GM12864 (cell line): Measurements from ENCODE around the gene YPEL5.

ENCODE experiments used
- DNase-seq: peaks from one replicate; pipeline ENCODE4 v3.0.0-alpha.2; 2011; ENCODE audit warnings: low read depth
- H3K4me3 ChIP-seq: 2 replicates; pipeline ENCODE4 v1.5.1; 2011; ENCODE audit warnings: mild to moderate bottlenecking, low read depth, low read length, control low read depth
- TF ChIP-seq, protein P1 (sequence below): IDR thresholded peaks from 2 replicates; pipeline ENCODE4 v1.5.1; 2011; ENCODE audit warnings: low read depth, mild to moderate bottlenecking, moderate library complexity, low read length, control low read depth, inconsistent platforms; ENCODE audit errors: missing control alignments

The YPEL5 gene

DNA sequence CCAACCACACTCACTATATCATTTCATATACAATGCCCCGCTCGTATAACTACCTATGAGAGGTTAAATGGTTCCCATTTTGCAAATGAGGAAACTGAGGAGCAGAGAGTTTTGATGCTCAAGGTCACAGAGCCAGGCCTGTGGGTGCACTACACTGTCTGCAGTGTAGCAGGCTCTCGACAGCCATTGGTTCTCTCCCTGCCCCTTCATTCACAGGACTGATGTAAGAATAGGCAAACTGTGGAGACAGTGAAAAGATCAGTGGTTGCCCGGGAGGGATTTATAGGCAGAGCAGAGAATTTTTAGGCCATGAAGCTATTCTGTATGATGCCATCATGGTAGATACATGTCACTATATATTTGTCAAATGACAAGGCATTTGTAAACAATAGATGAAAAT lies 45.5 kb downstream of the YPEL5 start:
- TF ChIP-seq, protein P1, sequence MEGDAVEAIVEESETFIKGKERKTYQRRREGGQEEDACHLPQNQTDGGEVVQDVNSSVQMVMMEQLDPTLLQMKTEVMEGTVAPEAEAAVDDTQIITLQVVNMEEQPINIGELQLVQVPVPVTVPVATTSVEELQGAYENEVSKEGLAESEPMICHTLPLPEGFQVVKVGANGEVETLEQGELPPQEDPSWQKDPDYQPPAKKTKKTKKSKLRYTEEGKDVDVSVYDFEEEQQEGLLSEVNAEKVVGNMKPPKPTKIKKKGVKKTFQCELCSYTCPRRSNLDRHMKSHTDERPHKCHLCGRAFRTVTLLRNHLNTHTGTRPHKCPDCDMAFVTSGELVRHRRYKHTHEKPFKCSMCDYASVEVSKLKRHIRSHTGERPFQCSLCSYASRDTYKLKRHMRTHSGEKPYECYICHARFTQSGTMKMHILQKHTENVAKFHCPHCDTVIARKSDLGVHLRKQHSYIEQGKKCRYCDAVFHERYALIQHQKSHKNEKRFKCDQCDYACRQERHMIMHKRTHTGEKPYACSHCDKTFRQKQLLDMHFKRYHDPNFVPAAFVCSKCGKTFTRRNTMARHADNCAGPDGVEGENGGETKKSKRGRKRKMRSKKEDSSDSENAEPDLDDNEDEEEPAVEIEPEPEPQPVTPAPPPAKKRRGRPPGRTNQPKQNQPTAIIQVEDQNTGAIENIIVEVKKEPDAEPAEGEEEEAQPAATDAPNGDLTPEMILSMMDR, result no peak
- H3K4me3 ChIP-seq, result no peak overlapping the region
- DNase-seq, result no peak

DNA sequence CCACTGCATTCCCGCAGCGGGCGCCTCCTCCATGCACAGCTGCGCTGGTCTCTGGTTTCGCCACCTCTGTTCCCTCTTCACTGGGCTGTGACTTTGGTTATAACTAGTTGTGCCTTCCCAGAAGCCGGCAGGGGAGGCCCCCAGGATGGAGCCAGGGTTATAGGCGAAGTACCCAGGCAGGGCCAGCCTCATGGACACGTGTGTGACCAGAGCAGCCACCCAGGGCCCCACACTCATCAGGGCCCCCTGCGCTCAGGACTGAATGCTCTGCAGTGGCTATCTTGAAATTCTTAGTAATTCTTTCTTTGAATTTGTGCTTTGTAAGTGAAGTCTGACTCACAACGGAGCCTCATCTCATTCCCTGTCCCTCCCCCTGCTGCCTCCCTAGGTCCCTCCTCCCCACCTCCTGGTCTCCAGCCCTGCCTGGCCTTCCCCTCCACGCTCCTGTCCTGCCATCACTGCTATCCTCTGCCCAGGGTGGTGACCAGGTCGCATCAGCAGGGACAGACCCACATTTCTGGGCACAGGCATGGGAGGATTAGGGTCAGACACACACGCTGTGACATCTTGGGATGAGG lies 46.4 kb downstream of the YPEL5 start:
- TF ChIP-seq, protein P1, result no peak
- no peak for DNase-seq
- H3K4me3 ChIP-seq, result no peak overlapping the region

DNA sequence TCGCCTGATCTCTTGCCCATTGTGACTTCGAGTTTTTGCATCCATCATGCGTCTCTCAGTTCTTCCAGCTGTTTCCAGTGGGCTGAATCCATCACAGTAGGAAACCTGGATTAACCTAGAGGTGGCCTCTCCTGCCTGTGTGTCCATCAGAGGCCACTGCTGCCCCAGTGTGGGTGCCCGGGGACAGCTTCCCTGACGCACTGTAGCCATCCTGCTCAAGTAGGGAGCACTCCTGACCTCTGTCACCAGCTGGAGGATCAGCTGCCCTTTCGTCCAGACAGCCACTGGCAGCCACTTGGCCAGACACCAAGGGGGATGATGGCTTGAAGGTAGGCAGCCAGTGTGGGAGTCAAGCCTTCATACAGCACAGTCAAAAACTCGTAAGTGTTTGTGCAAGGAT lies 47.6 kb downstream of the YPEL5 start:
- DNase-seq, result no peak
- TF ChIP-seq, protein P1, result no peak

DNA sequence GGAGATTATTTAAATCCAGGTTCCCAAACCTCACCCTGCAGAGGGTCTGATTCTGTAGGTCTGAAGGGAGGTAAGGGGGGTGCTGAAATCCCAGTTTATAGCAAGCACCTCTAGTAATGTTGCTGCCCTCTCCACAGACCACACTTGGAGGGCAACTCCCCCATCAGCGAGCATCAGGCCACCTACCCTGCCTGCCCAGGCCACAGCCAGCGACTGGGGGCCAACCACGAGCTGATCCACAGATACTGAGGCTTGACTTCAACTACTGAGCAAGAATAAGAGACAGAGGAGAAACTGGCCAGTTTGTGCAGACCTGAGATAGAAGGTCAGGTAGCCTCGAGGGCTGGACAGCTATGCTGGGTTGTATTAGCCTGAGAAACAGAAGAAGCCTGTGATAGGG lies 48.2 kb downstream of the YPEL5 start:
- no peak overlapping the region for H3K4me3 ChIP-seq
- DNase-seq, result no peak
- TF ChIP-seq, protein P1, result no peak

More for the DNA sequence above, 47.6 kb downstream of the YPEL5 start:
- no peak overlapping the region for H3K4me3 ChIP-seq

DNA sequence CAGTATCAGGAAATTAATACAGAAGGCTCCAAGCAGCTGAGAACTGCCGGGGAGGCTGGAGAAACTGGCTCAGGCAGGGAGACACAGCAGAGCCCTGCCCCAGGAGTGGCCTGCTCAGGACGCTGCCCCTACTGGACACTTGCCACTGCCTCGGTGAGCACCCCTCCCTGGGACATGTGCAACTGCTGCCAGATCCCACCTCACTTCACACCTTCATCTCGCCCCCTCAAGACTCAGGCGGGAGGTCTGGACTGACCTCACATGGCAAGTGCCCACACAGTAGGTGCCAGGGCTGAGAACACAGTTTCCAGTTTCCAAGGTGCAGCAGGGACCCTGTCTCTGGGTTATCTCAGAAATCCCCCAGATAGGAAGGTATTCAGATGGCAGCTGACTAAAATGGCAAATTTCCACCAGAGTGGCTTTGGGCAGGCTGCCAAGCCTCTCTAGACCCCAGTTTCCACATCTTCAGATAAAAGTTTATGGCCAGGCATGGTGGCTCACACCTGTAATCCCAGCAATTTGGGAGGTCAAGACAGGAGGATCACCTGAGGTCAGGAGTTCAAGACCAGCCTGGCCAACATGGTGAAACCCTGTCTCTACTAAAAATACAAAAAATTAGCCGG lies 50.9 kb downstream of the YPEL5 start:
- no peak for DNase-seq
- TF ChIP-seq, protein P1, result no peak
- no peak overlapping the region for H3K4me3 ChIP-seq

DNA sequence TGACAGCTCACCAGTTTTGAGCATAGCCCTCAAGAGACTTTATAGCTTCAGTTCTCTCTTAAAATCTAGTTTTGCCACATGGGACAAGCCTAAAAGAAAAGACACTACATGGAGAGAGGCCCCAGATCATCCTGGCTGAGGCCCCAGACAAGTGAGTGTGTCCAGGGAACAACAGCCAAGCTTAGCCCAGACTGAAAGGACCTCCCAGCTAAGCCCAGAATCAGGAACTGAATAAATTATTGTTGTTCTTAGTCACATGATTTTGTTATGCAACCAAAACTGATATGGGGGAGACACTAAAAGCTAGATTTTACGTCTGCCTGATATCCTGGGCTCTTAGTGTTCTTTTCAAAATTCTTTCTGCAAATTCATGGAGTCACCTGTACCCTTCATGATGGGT lies 55.2 kb downstream of the YPEL5 start:
- DNase-seq, result no peak
- TF ChIP-seq, protein P1, result no peak

DNA sequence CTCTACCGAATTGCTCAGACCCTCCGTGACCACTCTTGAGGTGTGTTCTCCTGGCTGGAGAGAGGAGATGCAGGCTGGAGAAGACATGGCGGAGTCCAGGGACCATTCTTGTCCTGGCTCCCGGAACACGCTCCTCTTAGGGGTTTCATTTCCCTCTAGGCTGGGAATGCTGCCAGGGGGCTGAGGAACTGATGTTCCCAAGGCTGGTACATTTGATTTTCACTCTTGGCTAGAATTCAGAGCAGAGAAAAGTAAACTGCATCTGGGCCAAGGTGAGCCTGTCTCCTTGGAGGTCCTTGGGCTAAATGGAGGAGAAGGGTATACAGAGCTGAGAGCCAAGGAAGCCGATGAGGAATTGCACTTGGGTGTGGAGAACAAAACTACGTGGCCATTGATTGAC lies 56.3 kb downstream of the YPEL5 start:
- no peak overlapping the region for H3K4me3 ChIP-seq
- TF ChIP-seq, protein P1, result no peak
- no peak for DNase-seq

More for the DNA sequence above, 55.2 kb downstream of the YPEL5 start:
- no peak overlapping the region for H3K4me3 ChIP-seq
